ENCODE data around the gene ABCC11. TPM values are rescaled to one million over a fixed set of nuclear protein-coding genes. Genes with fewer than 3 reads are reported as not detected.

Gene ABCC11
- total and polyA plus RNA-seq, 2 of the 13 experiments (the other 11 are each of a cell fraction or from before 2014, with no cell fraction given), result 1.0 to 1.4 TPM

GRCh38 chr16:48138543-48138942 lies 108.8 kb downstream of the ABCC11 start (continued):
- TF ChIP-seq CSRNP1 (CRISPR knock-in tag; IDR thresholded peaks at IDR 0.05), result no peak
- TF ChIP-seq CTCF (CRISPR knock-in tag; IDR thresholded peaks at IDR 0.05), result no peak
- no peak for TF ChIP-seq ZNF292 (CRISPR knock-in tag; IDR thresholded peaks at IDR 0.05; ENCODE audit: borderline replicate concordance, low read depth)
- TF ChIP-seq HNF1B (CRISPR knock-in tag; IDR thresholded peaks at IDR 0.05), result no peak
- TF ChIP-seq ZBTB37 (CRISPR knock-in tag; IDR thresholded peaks at IDR 0.05), result no peak
- TF ChIP-seq HNF4G (IDR thresholded peaks at IDR 0.05; ENCODE audit: borderline replicate concordance, low read depth, low read length), result no peak
- TF ChIP-seq HNF4G (CRISPR knock-in tag; IDR thresholded peaks at IDR 0.05; ENCODE audit: borderline replicate concordance, low read depth), result no peak
- no peak for TF ChIP-seq ZNF552 (CRISPR knock-in tag; IDR thresholded peaks at IDR 0.05; ENCODE audit: borderline replicate concordance)
- no peak for TF ChIP-seq ZNF33B (CRISPR knock-in tag; IDR thresholded peaks at IDR 0.05)

All from HepG2 (cell line).